Activated CD8-positive, alpha-beta memory T cell treated with anti-CD3 and anti-CD28 coated beads, Interleukin-2, amount 50 U/mL, for 4 hours (primary cell): ENCODE measurements around the gene IQCF2.
"Not testable (repeated sequence)": the region's sequence is repeated elsewhere in the genome, so short reads cannot be mapped to it uniquely, and the experiment has no call there.

Experiments used
- DNase-seq: peaks from one replicate; pipeline ENCODE4 v3.0.0-alpha.2; 2020

The IQCF2 gene

DNA sequence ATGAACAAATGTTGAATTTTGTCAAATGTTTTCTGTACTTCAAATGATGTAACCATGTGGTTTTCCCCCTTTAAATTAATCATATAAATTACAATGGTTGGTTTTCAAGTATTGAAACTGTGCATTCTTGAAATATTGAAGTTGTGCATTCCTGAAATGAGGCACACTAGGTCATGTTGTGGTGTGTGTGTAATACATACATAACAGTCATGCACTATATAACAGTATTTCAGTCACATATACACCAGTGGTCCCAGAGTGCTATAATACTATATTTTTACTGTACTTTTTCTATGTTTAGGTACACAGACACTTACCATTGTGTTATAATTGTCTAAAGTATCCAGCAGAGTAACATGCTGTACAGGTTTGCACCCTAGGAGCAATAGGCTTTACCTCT lies 25.0 kb downstream of the IQCF2 start:
- no peak for DNase-seq

- DNase-seq: no peak
These were observed 26.2 kb downstream of the IQCF2 start for GRCh38 chr3:51887620-51888019.

GRCh38 chr3:51888463-51889105 lies 27.2 kb downstream of the IQCF2 start:
- DNase-seq: no peak

- DNase-seq: no peak
These were observed 30.0 kb downstream of the IQCF2 start for GRCh38 chr3:51891242-51892039.

- no peak for DNase-seq
These were observed 33.0 kb downstream of the IQCF2 start for GRCh38 chr3:51894391-51894790.

GRCh38 chr3:51894939-51895338 lies 33.5 kb downstream of the IQCF2 start:
- no peak for DNase-seq

DNA sequence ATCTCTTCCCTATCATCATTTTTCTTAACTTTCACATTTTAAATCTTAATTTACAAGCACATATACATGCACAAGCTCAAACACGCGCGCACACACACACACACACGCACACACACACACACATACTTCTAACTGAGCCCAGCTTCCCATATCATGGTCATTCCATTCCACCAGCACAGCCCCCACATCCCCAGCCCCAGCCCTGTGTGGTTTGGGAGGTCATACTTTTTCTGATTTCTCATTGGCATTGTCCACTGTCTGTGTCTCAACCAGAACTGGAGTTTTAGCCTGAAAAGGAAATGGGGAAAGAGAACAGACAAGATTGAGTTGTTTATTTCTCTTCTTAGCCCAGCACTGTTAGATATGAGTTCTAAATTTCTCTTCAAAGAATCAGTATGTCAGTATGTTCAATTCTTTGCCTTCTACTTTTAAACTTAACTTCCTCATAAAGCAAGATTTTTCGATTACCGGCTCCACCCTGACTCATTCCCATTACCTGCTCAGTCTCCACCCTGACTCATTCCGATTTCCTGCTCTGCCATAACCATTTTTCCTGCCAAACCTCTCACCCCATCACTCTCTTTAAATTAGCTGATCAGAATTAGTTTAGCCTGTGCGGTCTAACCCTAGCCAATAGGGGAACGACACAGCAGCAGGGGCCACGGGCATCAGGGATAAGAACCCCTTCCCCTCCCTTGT lies 35.3 kb downstream of the IQCF2 start:
- DNase-seq: no peak

GRCh38 chr3:51897391-51897790 lies 36.0 kb downstream of the IQCF2 start:
- DNase-seq: no peak

GRCh38 chr3:51900043-51900442 lies 38.6 kb downstream of the IQCF2 start:
- DNase-seq: not testable (repeated sequence)

GRCh38 chr3:51902361-51902760 lies 40.9 kb downstream of the IQCF2 start:
- not testable (repeated sequence) for DNase-seq

GRCh38 chr3:51904034-51904823 lies 42.8 kb downstream of the IQCF2 start:
- no peak for DNase-seq

GRCh38 chr3:51908026-51908425 lies 46.6 kb downstream of the IQCF2 start:
- DNase-seq: no peak
